Lower leg skin (tissue), 3 donors: ENCODE measurements around the gene IMMP2L.

ENCODE experiments used
- POLR2A ChIP-seq, 2 donors: fragments of 450-650 bp; IDR thresholded peaks; one replicate each; pipeline ENCODE4 v1.6.1; 2016 to 2017; ENCODE audit warnings: antibody characterized with exemption in 2 of 2, mild to moderate bottlenecking in 1 of 2, moderate library complexity in 1 of 2
- TF ChIP-seq, protein P1 (sequence below), 3 donors: fragments of 450-650 bp; IDR thresholded peaks; one replicate each; pipeline ENCODE4 v1.5.1; 2016; ENCODE audit warnings: antibody characterized with exemption in 3 of 3, mild to moderate bottlenecking in 3 of 3, moderate library complexity in 2 of 3

DNA sequence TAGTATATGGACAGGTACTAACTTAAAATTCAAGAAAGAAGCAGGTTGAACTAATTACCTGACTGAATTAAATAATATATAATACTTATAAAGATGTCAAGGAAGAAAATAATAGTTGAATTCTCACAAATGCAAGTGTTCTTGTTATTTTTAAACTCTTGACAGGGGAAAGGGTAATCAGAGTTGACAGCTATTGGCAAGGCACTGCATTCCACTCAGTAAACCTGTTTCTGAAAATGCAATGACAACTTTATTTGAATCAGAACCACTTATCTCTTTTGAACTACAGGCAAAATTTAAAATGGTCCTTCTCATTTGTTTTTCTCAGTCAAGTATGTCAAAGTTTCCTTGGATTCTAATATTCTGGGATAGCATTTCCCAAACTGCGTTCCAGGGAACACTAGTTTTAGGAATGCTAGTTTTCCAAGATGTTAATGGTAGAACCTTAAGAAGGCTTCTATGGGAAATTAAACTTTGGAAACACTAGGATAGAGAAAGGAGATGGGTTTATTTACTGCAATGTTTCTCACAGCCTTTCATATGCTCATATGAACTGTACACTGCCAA is 575.1 kb downstream of the IMMP2L start:
- TF ChIP-seq, protein P1, sequence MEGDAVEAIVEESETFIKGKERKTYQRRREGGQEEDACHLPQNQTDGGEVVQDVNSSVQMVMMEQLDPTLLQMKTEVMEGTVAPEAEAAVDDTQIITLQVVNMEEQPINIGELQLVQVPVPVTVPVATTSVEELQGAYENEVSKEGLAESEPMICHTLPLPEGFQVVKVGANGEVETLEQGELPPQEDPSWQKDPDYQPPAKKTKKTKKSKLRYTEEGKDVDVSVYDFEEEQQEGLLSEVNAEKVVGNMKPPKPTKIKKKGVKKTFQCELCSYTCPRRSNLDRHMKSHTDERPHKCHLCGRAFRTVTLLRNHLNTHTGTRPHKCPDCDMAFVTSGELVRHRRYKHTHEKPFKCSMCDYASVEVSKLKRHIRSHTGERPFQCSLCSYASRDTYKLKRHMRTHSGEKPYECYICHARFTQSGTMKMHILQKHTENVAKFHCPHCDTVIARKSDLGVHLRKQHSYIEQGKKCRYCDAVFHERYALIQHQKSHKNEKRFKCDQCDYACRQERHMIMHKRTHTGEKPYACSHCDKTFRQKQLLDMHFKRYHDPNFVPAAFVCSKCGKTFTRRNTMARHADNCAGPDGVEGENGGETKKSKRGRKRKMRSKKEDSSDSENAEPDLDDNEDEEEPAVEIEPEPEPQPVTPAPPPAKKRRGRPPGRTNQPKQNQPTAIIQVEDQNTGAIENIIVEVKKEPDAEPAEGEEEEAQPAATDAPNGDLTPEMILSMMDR (IDR thresholded peaks at IDR 0.05), result no peak
- no peak for TF ChIP-seq POLR2A (IDR thresholded peaks at IDR 0.05)
